ENCODE data around the gene TBC1D10B. TPM values are rescaled to one million over a fixed set of nuclear protein-coding genes. Genes with fewer than 3 reads are reported as not detected.

Gene TBC1D10B
- total and polyA plus RNA-seq, 2 donors = 12.1 to 25.0 TPM

DNA sequence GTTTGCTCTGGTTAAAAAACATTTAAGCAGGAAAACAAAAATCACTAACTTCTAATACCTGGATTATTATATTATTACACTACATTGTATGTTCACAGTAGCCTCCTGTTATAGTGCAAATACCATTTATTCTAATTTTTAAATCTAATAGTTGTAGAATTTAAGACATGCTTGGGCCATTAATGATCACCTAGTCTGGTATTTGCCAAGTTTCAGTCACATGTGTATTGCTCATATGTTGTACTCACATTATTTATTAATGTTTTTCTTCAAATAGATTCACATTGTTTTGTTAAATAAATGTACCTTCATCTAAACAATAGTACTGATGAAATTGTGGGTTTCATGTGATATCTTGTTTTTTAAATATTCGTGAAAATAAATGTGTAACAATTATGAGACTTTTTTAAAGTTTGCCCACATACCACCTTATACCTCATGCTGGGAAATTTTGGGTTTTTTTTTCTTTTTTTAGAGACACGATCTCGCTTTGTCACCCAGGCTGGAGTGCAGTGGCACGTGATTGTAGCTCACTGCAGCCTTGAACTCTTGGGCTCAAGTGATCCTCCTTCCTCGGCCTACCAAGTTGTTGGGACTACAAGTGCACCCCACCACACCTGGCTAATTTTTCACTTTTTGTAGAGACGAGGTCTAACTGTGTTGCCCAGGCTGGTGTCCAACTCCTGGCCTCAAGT lies 43.0 kb upstream of the TBC1D10B start:
- Histone ChIP-seq H3K4me3 (ENCODE audit: low read length in 2 of 2) (no peak overlapping the region), H3K36me3 (ENCODE audit: control insufficient read depth in 2 of 2, insufficient read depth in 2 of 2, low read length in 1 of 2) (peaks cover 3 to 20% of the 10 kb centered on the region in 2 donors), H3K9me3 (ENCODE audit: control insufficient read depth in 2 of 2, insufficient read depth in 1 of 2, low read length in 1 of 2) (no peaks in the 10 kb centered on the region), H3K27me3 (ENCODE audit: control insufficient read depth in 2 of 2, insufficient read depth in 1 of 2, low read length in 1 of 2) (no peaks in the 10 kb centered on the region), H3K4me1 (ENCODE audit: control insufficient read depth in 2 of 2, insufficient read depth in 2 of 2, low read length in 2 of 2) (peaks cover 11 to 16% of the 10 kb centered on the region in 2 donors), H3K27ac (ENCODE audit: low read depth in 1 of 2, low read length in 1 of 2) (no peak overlapping the region)
- WGBS = 98% methylated on average over 6 of the region's 6 CpGs
- no peak for DNase-seq (ENCODE audit: low read depth in 6 of 9, low spot score in 9 of 9)

DNA sequence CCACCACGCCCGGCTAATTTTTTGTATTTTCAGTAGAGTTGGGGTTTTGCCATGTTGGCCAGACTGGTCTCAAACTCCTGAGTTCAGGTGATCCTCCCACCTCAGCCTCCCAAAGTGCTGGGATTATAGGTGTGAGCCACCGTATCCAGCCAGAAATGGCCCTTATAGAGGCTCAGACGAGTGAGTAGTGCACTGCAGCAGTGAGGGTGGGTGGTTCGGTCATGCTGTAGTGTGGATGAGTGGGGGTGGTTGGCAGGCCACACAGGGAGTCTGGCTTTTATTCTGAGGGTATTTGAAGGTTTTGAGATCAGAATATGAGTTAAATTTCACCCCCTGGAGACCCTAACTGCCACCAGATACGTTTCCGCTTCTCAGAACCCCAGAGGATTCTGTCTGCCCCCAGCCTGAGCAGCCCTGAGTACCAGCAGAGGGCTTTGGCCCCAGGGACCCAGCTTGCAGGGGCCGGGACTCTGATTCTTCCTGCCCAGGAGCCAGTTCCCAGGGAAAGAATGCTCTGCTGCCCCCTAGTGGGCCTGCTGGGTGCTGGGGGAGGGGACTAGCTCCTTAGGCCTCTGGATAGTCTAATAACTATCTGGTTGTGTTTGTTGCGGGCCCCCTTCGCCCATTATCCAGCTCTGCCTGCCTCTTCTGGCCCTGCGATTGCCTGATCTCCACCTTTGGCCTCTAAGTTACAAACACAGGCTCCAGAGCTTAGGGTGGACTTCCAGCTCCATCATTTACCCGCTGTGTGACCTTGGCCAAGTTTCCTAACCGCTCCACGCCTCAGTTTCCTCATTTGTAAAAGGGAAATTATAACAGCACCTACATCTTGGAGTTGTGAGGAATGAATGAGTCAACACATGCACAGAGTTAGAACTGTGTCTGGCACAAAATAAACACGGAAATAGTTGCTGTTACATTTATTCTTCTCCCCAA lies 39.1 kb upstream of the TBC1D10B start:
- peak in 8 of 9 donors; percentile 65 to 93 (median 86) for DNase-seq (ENCODE audit: low read depth in 6 of 9, low spot score in 9 of 9)
- no peaks in the 10 kb centered on the region for H3K9me3 ChIP-seq (ENCODE audit: control insufficient read depth in 2 of 2, insufficient read depth in 1 of 2, low read length in 1 of 2)
- peak overlapping the region in 1 of 2 donors; percentile 10 for H3K27ac ChIP-seq (ENCODE audit: low read depth in 1 of 2, low read length in 1 of 2)
- H3K36me3 ChIP-seq (ENCODE audit: control insufficient read depth in 2 of 2, insufficient read depth in 2 of 2, low read length in 1 of 2) = peaks cover 3 to 20% of the 10 kb centered on the region in 2 donors
- H3K4me3 ChIP-seq (ENCODE audit: low read length in 2 of 2) = no peak overlapping the region
- 65% methylated on average over 15 of the region's 15 CpGs for WGBS
- H3K27me3 ChIP-seq (ENCODE audit: control insufficient read depth in 2 of 2, insufficient read depth in 1 of 2, low read length in 1 of 2) = no peaks in the 10 kb centered on the region
- H3K4me1 ChIP-seq (ENCODE audit: control insufficient read depth in 2 of 2, insufficient read depth in 2 of 2, low read length in 2 of 2) = peaks cover 9 to 25% of the 10 kb centered on the region in 2 donors

DNA sequence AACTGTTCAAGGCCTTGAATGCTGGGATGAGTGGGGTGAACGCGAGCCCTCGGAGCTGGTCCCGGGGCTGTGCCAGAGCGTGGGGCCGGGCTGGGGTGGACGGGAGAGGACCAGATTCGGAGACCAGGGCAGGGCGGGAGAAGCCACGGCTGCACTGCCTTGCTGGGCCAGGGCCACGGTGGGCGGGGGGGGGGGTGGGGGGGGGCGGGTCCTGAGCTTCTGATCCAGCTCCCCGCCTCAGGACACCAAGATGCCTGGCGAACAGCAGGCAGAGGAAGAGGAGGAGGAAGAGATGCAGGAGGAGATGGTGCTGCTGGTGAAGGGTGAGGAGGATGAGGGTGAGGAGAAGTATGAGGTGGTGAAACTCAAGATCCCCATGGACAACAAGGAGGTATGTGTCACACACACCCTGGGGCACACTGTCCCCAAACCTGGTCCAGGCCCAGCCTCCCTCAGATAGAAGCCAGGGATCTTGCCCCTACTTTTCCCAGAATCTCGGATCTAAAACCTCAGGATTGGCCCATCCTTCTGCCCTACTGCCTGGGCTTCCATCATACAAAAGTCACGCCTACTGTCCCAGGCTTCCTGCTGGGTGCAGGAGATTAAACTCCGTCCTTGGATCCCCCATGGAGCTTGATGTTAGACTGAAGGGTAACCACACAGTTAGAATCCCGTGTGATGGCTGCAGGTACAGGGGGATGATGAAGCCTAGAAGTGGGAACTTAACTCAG lies 37.7 kb upstream of the TBC1D10B start:
- Histone ChIP-seq H3K4me3 (ENCODE audit: low read length in 2 of 2) (peak overlapping the region; percentile 61 to 76), H3K27ac (ENCODE audit: low read depth in 1 of 2, low read length in 1 of 2) (peak overlapping the region in 1 of 2 donors; percentile 74), H3K36me3 (ENCODE audit: control insufficient read depth in 2 of 2, insufficient read depth in 2 of 2, low read length in 1 of 2) (peaks cover 3 to 16% of the 10 kb centered on the region in 2 donors), H3K9me3 (ENCODE audit: control insufficient read depth in 2 of 2, insufficient read depth in 1 of 2, low read length in 1 of 2) (no peaks in the 10 kb centered on the region), H3K27me3 (ENCODE audit: control insufficient read depth in 2 of 2, insufficient read depth in 1 of 2, low read length in 1 of 2) (no peaks in the 10 kb centered on the region), H3K4me1 (ENCODE audit: control insufficient read depth in 2 of 2, insufficient read depth in 2 of 2, low read length in 2 of 2) (peaks cover 9 to 25% of the 10 kb centered on the region in 2 donors)
- 25% methylated on average over 18 of the region's 19 CpGs for WGBS
- DNase-seq (ENCODE audit: low read depth in 6 of 9, low spot score in 9 of 9) = no peak

DNA sequence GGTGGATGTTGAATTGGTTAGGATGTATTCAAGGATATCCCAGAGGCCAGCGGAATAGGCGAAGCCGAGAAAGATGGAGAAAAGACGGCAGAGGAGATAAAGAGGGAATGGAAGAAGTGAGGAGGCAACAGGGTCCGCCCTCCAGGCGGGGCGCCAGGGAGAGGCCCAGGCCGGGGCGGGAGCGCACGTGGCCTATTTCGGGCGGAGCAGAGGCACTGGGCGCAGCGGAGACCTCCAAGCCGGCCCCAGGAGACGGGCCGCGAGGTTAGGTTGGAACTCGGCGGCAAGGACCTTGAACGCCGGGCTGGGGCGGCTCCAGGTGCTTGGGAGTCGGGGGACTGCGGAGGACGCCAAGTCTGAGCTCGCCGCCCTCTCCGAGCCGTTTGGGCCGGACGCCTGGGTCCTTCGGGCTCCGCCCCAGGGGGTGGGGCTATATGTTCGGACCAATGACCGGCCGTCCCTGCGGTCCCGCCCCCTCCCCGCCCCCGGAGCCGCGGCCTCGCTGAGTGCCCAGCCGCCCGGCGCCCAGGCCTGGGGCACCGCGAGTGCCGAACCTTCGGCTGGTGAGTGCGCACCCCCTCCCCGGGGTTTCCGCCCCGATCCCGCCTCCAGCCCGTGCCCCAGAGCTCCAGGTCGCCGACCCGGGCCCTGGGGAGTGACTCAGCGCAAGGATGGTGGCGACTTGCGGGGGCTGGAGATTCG lies 37.0 kb upstream of the TBC1D10B start, which contains the start of gene ZNF771:
ZNF771 (plus strand) TSS at position 505 of the 702 bp plus-strand sequence. CDS start 448 bp downstream, outside the sequence.
- Histone ChIP-seq H3K4me1 (ENCODE audit: control insufficient read depth in 2 of 2, insufficient read depth in 2 of 2, low read length in 2 of 2) (peaks cover 9 to 25% of the 10 kb centered on the region in 2 donors), H3K27ac (ENCODE audit: low read depth in 1 of 2, low read length in 1 of 2) (peak within 1 kb of the TSS; percentile 53 to 87), H3K9me3 (ENCODE audit: control insufficient read depth in 2 of 2, insufficient read depth in 1 of 2, low read length in 1 of 2) (no peaks in the 10 kb centered on the region), H3K36me3 (ENCODE audit: control insufficient read depth in 2 of 2, insufficient read depth in 2 of 2, low read length in 1 of 2) (peaks cover 3 to 13% of the 10 kb centered on the region in 2 donors), H3K4me3 (ENCODE audit: low read length in 2 of 2) (peak within 1 kb of the TSS; percentile 61 to 76), H3K27me3 (ENCODE audit: control insufficient read depth in 2 of 2, insufficient read depth in 1 of 2, low read length in 1 of 2) (no peaks in the 10 kb centered on the region)
- under 1% methylated on average over 65 of the region's 65 CpGs for WGBS
- DNase-seq (ENCODE audit: low read depth in 6 of 9, low spot score in 9 of 9) = peak in 6 of 9 donors; percentile 64 to 87 (median 71)

DNA sequence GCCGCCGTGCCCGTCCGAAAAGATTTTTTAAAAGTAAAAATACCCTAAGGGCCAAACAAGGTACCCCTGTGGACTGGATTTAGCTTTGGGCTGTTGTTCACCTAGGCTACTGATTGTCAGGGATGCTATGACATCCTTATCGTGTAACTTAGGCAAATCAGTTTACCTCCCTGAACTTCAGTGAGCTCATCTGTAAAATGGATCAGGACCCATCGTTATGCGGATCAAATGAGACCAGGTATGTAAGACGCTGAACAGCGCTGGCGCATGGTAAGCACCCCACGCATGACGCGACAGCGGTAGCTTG lies 36.5 kb upstream of the TBC1D10B start:
- DNase-seq (ENCODE audit: low read depth in 6 of 9, low spot score in 9 of 9) = no peak
- Histone ChIP-seq H3K27me3 (ENCODE audit: control insufficient read depth in 2 of 2, insufficient read depth in 1 of 2, low read length in 1 of 2) (no peaks in the 10 kb centered on the region), H3K36me3 (ENCODE audit: control insufficient read depth in 2 of 2, insufficient read depth in 2 of 2, low read length in 1 of 2) (peaks cover under 1 to 8% of the 10 kb centered on the region in 2 donors), H3K4me1 (ENCODE audit: control insufficient read depth in 2 of 2, insufficient read depth in 2 of 2, low read length in 2 of 2) (peaks cover 9 to 25% of the 10 kb centered on the region in 2 donors), H3K9me3 (ENCODE audit: control insufficient read depth in 2 of 2, insufficient read depth in 1 of 2, low read length in 1 of 2) (no peaks in the 10 kb centered on the region), H3K4me3 (ENCODE audit: low read length in 2 of 2) (peak overlapping the region; percentile 61 to 76), H3K27ac (ENCODE audit: low read depth in 1 of 2, low read length in 1 of 2) (peak overlapping the region; percentile 53 to 87)
- WGBS = 21% methylated on average over 14 of the region's 14 CpGs

DNA sequence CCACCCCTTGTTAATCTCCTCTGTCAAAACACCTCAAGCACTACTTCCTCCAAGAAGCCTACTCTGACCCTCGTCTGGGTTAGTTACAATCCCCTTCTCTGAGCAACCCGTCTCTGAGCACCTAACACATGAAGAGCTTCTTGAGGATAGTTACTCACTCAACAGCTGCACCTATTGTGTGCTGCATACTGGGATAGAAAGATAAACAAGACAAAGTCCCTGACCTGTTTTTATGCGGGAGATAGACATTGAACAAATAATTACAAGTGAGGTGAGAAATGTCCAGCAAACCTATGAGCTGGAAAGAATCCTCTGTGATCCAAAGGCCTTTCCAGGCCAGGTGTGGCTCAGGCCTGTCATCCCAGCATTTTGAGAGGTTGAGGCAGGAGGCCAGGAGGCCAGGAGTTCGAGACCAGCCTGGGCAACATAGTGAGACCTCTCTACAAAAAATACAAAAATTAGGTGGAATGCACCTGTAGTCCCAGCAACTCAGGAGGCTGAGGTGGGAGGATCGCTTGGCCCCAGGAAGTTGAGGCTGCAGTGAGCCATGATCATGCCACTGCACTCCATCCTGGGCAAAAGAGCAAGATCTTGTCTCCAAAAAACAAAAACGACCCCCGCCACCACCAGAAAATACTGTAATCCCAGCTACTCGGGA lies 31.6 kb upstream of the TBC1D10B start:
- WGBS = 92% methylated on average over 8 of the region's 8 CpGs
- no peak for DNase-seq (ENCODE audit: low read depth in 6 of 9, low spot score in 9 of 9)
- peaks cover 18 to 34% of the 10 kb centered on the region in 2 donors for H3K4me1 ChIP-seq (ENCODE audit: control insufficient read depth in 2 of 2, insufficient read depth in 2 of 2, low read length in 2 of 2)

DNA sequence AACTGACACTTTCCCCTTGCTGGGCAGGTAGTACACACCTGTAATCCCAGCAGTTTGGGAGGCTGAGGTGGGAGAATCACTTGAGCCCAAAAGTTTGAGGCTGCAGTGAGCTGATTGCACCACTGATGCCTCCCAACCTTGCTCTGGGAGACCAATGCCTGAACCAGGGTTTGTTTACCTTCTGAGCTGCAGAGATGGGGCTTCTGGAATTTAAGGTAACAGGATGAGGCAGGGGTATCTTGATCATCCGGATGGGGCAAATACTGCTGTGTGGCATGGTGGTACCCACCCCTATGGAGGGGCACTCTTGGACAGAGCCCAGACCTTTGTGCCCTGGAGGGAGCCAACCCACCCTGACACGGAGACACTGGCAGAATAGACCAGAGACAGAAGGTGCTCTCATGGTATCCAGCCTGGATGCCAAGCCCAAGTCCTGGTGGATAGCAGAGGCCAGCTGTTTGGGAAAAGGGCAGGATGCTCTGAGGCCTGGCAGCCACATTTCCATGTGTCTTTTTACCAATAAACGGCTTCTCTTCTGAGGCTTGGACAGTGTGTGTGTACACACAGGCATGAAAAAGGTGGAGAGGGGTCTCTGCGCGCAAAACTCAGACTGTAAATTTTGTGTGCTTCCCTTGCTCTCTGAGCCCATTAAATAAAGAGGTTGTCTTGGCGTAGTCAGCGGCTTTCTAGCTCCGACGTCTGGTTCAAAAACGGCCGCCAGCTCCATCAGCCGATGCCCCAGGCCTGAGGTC lies 29.3 kb upstream of the TBC1D10B start:
- DNase-seq (ENCODE audit: low read depth in 6 of 9, low spot score in 9 of 9) = no peak
- Histone ChIP-seq H3K27me3 (ENCODE audit: control insufficient read depth in 2 of 2, insufficient read depth in 1 of 2, low read length in 1 of 2) (peaks cover 0 to 17% of the 10 kb centered on the region in 2 donors), H3K36me3 (ENCODE audit: control insufficient read depth in 2 of 2, insufficient read depth in 2 of 2, low read length in 1 of 2) (peaks cover 16 to 18% of the 10 kb centered on the region in 2 donors), H3K4me1 (ENCODE audit: control insufficient read depth in 2 of 2, insufficient read depth in 2 of 2, low read length in 2 of 2) (peaks cover 20 to 43% of the 10 kb centered on the region in 2 donors), H3K4me3 (ENCODE audit: low read length in 2 of 2) (peak overlapping the region; percentile 53 to 60), H3K27ac (ENCODE audit: low read depth in 1 of 2, low read length in 1 of 2) (peak overlapping the region; percentile 77 to 83), H3K9me3 (ENCODE audit: control insufficient read depth in 2 of 2, insufficient read depth in 1 of 2, low read length in 1 of 2) (peaks cover 0 to 4% of the 10 kb centered on the region in 2 donors)
- 22% methylated on average over 12 of the region's 12 CpGs for WGBS

More for the DNA sequence above, 31.6 kb upstream of the TBC1D10B start:
- peaks cover 0 to 4% of the 10 kb centered on the region in 2 donors for H3K9me3 ChIP-seq (ENCODE audit: control insufficient read depth in 2 of 2, insufficient read depth in 1 of 2, low read length in 1 of 2)
- no peak overlapping the region for H3K4me3 ChIP-seq (ENCODE audit: low read length in 2 of 2)
- peaks cover 0 to 17% of the 10 kb centered on the region in 2 donors for H3K27me3 ChIP-seq (ENCODE audit: control insufficient read depth in 2 of 2, insufficient read depth in 1 of 2, low read length in 1 of 2)
- peaks cover 16 to 18% of the 10 kb centered on the region in 2 donors for H3K36me3 ChIP-seq (ENCODE audit: control insufficient read depth in 2 of 2, insufficient read depth in 2 of 2, low read length in 1 of 2)
- no peak overlapping the region for H3K27ac ChIP-seq (ENCODE audit: low read depth in 1 of 2, low read length in 1 of 2)
